ENCODE results near the gene HEATR9.
A peak's percentile ranks its signal among the peaks of the same experiment; 100 is the strongest.
"Not testable (repeated sequence)": the region's sequence is repeated elsewhere in the genome, so short reads cannot be mapped to it uniquely, and the experiment has no call there.

The HEATR9 gene

GRCh38 chr17:35868737-35869136, at the start of gene HEATR9:
Gene HEATR9 (minus strand): TSS chr17:35868891. CDS start chr17:35868742, 149 bp downstream.
- DNase-seq = no peak

- DNase-seq = no peak
Observed at GRCh38 chr17:35917519-35918213, 49.0 kb upstream of the HEATR9 start.

DNA sequence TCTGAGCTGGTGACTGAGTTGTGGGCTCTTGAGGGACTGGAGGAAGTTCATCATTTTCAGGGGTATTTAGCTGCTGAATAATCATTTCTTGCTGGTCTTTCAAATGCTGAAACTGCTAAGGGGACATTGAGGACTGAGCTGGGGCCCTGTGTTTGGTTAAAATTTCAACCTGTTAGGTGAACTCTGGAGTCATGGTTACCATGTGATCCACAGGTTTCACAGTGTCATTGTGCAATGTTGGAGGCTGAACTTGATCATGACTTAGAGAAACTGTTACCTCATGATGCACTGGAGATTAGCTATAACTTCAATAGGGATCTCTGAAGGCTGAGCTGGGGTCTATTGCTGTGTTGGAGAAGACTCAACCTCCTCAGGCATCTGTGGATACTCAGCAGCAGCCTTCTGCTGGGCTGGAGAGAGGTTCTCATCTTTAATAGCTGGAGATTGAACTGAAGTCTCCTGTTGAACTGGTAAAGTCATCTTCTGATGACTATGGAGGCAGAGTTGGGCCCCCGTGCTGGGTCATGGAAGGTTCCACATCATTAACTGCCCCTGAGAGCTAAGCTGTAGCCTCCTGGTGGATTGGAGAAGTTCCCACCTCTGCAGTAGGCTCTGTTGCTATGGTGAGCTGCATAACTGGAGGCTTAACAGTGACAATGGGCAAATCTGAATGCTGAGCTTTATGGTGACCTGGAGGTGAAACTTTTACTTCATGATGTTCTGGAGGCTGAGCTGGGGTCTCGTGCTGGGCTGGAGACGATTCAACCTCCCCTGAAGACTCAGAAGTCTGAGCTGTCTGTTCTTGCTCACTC, 46.7 kb upstream of the HEATR9 start:
- no peak for DNase-seq

DNA sequence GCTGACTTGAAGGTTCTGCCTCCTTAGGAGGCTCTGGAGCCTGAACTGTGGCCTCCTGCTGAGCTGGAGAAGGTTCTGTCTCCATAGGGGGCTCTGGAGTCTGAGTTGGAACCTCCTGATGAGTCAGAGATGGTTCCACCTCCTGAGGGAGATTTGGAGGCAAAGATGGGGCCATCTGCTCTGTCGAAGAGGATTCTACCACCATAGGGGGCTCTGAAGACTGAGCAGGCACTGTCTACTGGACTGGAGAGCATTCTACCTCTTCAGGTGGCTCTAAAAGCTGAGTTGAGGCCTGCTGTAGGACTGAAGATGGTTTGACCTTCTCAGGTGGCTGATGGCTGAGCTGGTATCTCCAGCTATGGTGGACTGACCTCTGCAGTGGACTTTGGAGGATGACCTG, 45.7 kb upstream of the HEATR9 start:
- no peak for DNase-seq

DNA sequence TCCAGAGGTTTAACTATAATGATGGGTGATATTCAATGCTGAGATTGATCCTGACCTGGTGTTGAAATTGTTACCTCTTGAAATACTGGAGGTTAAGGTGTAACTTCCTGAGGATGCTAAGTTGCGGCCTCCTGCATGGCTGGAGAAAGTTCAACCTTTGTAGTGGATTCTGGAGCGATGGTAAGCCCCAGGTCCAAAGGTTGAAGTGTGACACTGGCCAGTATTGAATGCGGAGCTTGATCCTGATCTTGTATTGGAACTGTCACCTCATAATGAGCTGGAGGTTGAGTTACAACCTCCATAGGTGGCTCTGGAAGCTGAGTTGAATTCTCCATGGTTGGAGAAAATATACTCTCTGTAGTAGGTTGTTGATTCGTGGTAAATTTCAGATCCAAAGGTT, 44.9 kb upstream of the HEATR9 start:
- no peak for DNase-seq

- DNase-seq = no peak
Observed at GRCh38 chr17:35912942-35913341, 44.3 kb upstream of the HEATR9 start.

GRCh38 chr17:35912339-35912912, 43.7 kb upstream of the HEATR9 start:
- no peak for DNase-seq

- DNase-seq = no peak
Observed at GRCh38 chr17:35909408-35909807, 40.7 kb upstream of the HEATR9 start.

DNA sequence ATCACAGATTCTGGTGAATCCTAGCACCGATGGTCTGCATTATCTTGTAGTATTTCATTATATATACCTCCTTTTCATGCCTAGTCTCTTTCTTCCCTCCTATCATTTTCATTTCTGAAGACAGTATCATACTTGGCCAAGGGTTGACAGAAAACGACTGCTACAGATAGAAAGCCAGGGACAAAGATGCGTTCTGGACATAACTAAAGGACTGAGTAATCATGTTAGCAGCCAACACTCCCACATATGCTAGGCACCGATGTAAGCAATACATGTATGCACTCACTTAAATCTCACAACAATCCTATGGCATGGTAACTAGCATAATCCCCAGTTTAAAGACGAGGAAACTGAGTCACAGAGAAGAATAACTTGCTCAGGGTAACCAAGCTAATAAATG, 39.0 kb upstream of the HEATR9 start:
- no peak for DNase-seq

DNA sequence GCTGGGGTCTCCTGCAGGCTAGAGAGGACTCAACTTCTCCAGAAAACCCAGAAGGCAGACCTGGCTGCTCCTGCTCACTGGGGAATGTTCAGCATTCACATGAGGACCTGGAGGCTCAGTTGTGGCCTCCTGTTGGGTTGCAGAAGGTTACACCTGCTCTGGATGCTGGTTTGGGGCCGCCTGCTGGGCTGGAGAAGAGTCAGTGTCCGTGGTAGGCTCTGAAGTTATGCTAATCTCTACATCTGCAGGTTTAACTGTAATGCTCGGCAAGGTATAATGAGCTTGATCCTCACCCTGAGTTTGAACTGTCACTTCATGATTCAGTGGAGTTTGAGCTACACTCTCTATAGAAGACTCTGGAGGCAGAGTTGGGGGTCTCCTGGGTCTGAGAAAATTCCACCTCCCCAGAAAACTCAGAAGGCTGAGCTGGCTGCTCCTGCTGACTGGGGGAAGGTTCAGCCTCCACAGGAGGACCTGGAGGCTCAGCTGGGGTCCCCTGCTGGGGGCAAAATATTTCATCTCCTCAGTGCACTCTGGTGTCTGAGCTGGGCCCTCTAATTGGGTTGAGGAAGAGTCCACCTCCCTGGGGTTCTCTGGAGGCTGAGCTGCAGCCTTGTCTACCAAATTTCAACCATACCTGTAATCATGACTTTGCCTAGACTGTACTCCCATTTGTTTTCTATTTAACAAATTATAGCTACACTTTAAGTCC, 38.4 kb upstream of the HEATR9 start:
- no peak for DNase-seq

DNA sequence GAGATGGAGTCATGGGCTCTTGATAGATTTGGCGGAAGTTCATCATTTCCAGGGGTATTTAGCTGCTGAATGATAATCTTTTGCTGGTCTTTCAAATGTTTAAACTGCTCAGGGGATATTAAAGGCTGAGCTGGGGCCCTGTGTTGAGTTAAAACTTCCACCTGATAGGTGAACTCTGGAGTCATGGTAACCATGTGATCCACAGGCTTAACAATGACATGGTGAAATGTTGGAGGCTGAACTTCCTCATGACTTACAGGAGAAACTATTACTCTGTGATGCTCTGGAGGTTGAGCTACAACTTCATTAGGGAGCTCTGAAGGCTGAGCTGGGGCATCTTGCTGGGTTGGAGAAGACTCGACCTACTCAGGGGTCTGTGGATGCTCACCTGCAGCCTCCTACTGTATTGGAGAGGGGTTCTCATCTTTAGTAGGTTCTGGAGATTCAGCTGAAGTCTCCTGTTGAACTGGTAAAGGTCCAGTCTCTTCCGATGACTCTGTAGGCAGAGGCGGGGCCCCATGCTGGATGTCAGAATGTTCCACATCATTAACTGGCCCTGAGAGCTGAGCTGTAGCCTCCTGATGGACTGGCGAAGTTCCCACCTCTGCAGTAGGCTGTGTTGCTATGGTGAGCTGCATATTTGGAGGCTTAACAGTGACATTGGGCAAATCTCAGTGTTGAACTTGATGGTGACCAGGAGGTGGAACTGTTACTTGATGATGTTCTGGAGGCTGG, 37.7 kb upstream of the HEATR9 start:
- no peak for DNase-seq

DNA sequence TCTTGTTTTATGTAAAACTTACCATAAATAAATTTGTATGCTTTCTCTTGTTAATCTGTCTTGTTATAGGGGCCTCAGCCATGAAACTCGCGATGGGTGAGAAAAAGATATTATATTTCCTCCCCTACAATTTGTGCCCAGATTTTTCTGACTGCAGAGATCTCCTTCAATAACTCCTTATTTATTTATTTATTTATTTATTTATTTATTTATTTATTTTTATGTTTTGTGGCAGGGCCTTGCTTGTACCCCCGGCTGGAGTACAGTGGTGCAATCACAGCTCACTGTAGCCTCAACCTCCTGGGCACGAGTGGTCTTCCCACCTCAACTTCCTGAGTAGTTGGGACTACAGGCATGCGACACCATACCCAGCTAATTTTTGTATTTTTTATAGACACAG, 34.8 kb upstream of the HEATR9 start:
- DNase-seq = no peak

GRCh38 chr17:35901631-35902175, 33.0 kb upstream of the HEATR9 start:
- DNase-seq = no peak

GRCh38 chr17:35900708-35901480, 32.2 kb upstream of the HEATR9 start:
- no peak for DNase-seq

GRCh38 chr17:35900280-35900679, 31.6 kb upstream of the HEATR9 start:
- DNase-seq = no peak

DNA sequence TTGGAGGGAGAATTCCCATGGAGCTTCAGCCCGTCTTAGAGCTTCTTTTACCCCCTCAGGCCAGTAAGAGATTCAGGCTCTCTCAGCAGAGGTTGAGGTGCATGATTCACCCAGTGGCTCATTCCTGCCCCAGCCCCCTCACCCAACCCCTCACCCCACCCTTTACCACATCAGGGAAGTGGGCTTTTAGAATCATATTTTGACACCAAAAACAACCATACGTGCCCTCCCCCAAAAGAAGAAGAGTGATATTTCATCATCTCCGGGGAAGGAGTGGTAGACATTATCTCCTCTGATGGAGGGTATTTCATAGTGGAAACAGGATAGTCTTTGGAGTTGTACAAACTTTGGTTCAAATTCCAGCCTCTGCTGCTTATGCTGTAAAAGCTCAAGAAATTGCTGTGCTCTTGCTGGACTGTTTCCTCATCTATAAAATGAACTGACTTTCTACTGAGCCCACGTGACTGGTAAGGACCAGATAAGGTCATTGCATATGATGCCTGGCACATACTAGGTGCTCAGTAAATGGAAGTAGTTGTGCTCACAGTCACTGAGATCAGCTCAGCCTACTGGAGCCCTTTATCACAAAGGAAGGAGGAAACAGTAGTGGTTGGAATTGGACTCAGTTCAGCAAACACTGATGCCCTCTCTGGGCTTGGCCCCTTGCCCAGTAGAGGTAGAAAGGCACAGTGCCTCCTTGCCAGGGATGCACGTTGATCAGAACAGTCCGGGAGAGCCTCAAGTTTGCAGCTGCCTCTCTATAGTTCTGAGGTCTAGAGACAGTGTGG, 29.8 kb upstream of the HEATR9 start:
- DNase-seq = peak; percentile 86

- not testable (repeated sequence) for DNase-seq
Observed at GRCh38 chr17:35897772-35898171, 29.1 kb upstream of the HEATR9 start.

GRCh38 chr17:35895636-35896587, 27.2 kb upstream of the HEATR9 start:
- DNase-seq = peak; percentile 25

DNA sequence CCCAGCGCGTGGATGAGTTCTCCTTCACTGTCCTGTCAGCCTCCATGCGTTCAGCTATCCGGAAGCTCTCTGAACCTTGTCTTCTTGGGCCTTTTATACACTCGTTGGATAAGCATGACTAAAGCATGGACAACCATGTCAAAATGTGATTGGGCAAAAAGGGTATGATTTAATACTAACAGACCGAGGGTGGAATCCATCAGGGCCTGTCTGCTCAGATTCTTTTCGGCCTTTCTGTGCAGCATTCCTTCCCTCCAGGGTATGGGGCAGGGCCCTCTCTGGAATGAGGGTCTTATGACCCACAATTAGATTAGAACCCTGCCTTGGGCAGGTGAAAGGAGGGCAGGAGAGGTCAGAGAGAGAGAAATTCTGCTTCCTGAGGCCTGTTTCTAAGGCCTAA, 25.5 kb upstream of the HEATR9 start:
- no peak for DNase-seq

- DNase-seq = no peak
Observed at GRCh38 chr17:35893751-35894150, 25.1 kb upstream of the HEATR9 start.
